Heart left ventricle (tissue), 13 donors: Measurements from ENCODE around the gene CNOT3.

Experiments
- POLR2A ChIP-seq, 2 donors: fragments of 450-650 bp; IDR thresholded peaks; one replicate each; pipeline ENCODE4 v1.6.1; 2017; ENCODE audit warnings: antibody characterized with exemption in 2 of 2, mild to moderate bottlenecking in 2 of 2, moderate library complexity in 2 of 2
- TF ChIP-seq, protein P1 (sequence below), 12 donors: fragments of 200-600 bp; sonication (generic) in 4 of 12; IDR thresholded peaks; one replicate each; pipeline versions ENCODE4 v1.5.0 to v1.8.0; 2018 to 2022; ENCODE audit warnings: antibody characterized with exemption in 12 of 12, mild to moderate bottlenecking in 5 of 12
- donor health status: ischemic (EF 13 %, LVEDD 7.1; RV severe dilation, severe dysfunction).
- donor health status: DM: no; HTN: yes; CAD: no.
- donor health status: DM: no; HTN: no; CAD: no.
- donor health status: ischemic (EF 25% LVEDD 6.9; RV normal size, moderate dysfunction).
- donor health status: ischemic (EF 25% LVEDD 5.7; RV mildly dilated, moderate dysfunction).
- donor health status: ischemic (EF 35%, LVEDD 5.7; RV mildly dilated, moderate dysfunction).
- donor health status: nonischemic (EF 11% LVEDD 7.7; RV severe dilation, severe dysfunction).
- donor health status: DM: yes; HTN: yes; CAD: no.
- donor health status: PGD.
- donor health status: ischemic (EF 29% LVEDD 5.4; RV normal size, mild dysfunction).
- donor health status: nonischemic (EF 23%, LVEDD 6.1; RV moderate dilation, normal function).

DNA sequence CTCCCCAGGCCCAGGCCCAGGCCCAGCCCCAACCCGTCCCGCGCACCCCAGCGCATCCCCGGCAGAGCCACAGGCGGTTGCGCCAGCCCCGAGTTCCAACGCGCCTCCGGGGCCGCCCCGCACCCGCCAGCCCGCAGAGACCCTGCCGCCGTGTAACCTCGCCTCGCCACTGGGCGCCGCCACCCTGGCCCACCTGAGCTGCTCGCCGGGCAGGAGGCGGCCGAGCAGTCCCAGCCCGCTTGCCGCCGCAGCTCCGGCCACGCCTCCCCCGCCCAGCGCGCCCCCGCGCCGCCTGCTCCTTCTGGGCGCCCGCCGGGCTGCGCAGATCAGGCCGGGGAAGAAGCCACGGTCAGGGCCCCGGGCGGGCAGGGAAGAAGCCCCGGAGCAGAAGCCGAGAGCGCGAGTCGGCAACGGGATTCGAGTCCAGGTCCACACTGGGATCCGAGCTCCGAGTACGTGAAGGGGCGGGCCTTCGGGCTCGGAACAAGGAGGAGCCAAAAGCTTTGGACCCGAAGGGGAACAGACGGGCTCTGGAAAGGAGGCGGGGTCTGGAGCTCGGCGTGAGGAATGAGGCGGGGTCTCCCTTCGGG lies 51.7 kb downstream of the CNOT3 start, which contains the start of gene MBOAT7:
- TF ChIP-seq, protein P1, sequence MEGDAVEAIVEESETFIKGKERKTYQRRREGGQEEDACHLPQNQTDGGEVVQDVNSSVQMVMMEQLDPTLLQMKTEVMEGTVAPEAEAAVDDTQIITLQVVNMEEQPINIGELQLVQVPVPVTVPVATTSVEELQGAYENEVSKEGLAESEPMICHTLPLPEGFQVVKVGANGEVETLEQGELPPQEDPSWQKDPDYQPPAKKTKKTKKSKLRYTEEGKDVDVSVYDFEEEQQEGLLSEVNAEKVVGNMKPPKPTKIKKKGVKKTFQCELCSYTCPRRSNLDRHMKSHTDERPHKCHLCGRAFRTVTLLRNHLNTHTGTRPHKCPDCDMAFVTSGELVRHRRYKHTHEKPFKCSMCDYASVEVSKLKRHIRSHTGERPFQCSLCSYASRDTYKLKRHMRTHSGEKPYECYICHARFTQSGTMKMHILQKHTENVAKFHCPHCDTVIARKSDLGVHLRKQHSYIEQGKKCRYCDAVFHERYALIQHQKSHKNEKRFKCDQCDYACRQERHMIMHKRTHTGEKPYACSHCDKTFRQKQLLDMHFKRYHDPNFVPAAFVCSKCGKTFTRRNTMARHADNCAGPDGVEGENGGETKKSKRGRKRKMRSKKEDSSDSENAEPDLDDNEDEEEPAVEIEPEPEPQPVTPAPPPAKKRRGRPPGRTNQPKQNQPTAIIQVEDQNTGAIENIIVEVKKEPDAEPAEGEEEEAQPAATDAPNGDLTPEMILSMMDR (IDR thresholded peaks at IDR 0.05): peak in 7 of 12 donors; percentile 11 to 52 (median 33)
- peak in 1 of 2 donors; percentile 56 for TF ChIP-seq POLR2A (IDR thresholded peaks at IDR 0.05)
